Right lung (tissue), 5 donors: ENCODE data around the gene INPP5A. TPM values are rescaled to one million over a fixed set of nuclear protein-coding genes. Genes with fewer than 3 reads are reported as not detected.
"Not testable (repeated sequence)": the region's sequence is repeated elsewhere in the genome, so short reads cannot be mapped to it uniquely, and the experiment has no call there.

Experiments
- DNase-seq, 2 donors: peaks; one replicate each; pipeline ENCODE4 v3.0.0-alpha.2; 2013
- polyA plus RNA-seq, 5 donors: library from polyadenylated mRNA; unstranded; fragments of 120-200 nt; gene quantifications; one replicate each; pipeline versions ENCODE4 v1.2.1 to v1.2.3, GENCODE V29; 2013; ENCODE audit warnings: inconsistent platforms in 1 of 5, low replicate concordance in 1 of 5; ENCODE audit not compliant: insufficient read length in 5 of 5, insufficient read depth in 1 of 5

The INPP5A gene
- polyA plus RNA-seq, 5 donors: 27.7 to 41.7 (median 35.5) TPM

GRCh38 chr10:132793871-132794849 lies 256.6 kb downstream of the INPP5A start:
- no peak for DNase-seq

- no peak for DNase-seq
Measured at GRCh38 chr10:132796846-132797245, 259.3 kb downstream of the INPP5A start.

GRCh38 chr10:132797986-132798385 lies 260.4 kb downstream of the INPP5A start:
- not testable (repeated sequence) for DNase-seq

- DNase-seq: no peak
Measured at GRCh38 chr10:132798403-132798802, 260.8 kb downstream of the INPP5A start.

- no peak for DNase-seq
Measured at GRCh38 chr10:132798876-132799275, 261.3 kb downstream of the INPP5A start.

- DNase-seq: no peak
Measured at GRCh38 chr10:132799865-132800264, 262.3 kb downstream of the INPP5A start.

GRCh38 chr10:132802048-132802447 lies 264.5 kb downstream of the INPP5A start:
- no peak for DNase-seq

- DNase-seq: no peak
Measured at GRCh38 chr10:132802694-132803320, 265.2 kb downstream of the INPP5A start.

- DNase-seq: no peak
Measured at GRCh38 chr10:132803416-132804210, 266.0 kb downstream of the INPP5A start.

GRCh38 chr10:132804287-132804686 lies 266.7 kb downstream of the INPP5A start:
- DNase-seq: no peak

GRCh38 chr10:132804785-132805426 lies 267.3 kb downstream of the INPP5A start:
- no peak for DNase-seq

- DNase-seq: no peak
Measured at GRCh38 chr10:132805599-132805998, 268.0 kb downstream of the INPP5A start.

- DNase-seq: no peak
Measured at GRCh38 chr10:132806110-132806509, 268.5 kb downstream of the INPP5A start.

- DNase-seq: no peak
Measured at GRCh38 chr10:132806561-132807003, 269.0 kb downstream of the INPP5A start.

GRCh38 chr10:132807621-132808049 lies 270.0 kb downstream of the INPP5A start:
- DNase-seq: no peak

- DNase-seq: no peak
Measured at GRCh38 chr10:132808383-132809231, 271.0 kb downstream of the INPP5A start.

GRCh38 chr10:132809232-132810140 lies 271.9 kb downstream of the INPP5A start:
- no peak for DNase-seq

GRCh38 chr10:132810141-132810806 lies 272.7 kb downstream of the INPP5A start:
- no peak for DNase-seq
